H1 (cell line): ENCODE data around the gene SLC6A12. TPM values are rescaled to one million over a fixed set of nuclear protein-coding genes. Genes with fewer than 3 reads are reported as not detected.

ENCODE experiments used
- CTCF ChIA-PET: fragments of 300-600 bp; sonication (Branson Sonifier 250); formaldehyde crosslinking; loops from one replicate; lab custom pipeline; 2021; ENCODE audit not compliant: partially characterized antibody; lab: Charles Lee
- POLR2A ChIA-PET: fragments of 300-600 bp; sonication (Branson Sonifier 250); formaldehyde crosslinking; loops from one replicate; lab custom pipeline; 2021; ENCODE audit warnings: inconsistent platforms; ENCODE audit not compliant: partially characterized antibody; lab: Charles Lee
- DNase-seq, 2 experiments: peaks; one replicate each; pipeline versions ENCODE4 v3.0.0 to v3.0.0-alpha.2; 2010 to 2022; ENCODE audit warnings: low spot score in 2 of 2, low read depth in 1 of 2, mixed read lengths in 1 of 2
- FAIRE-seq: peaks from 2 replicates; lab custom pipeline; 2011; peaks lifted over from hg19 to GRCh38; lab: Jason Lieb, UNC
- H2AFZ ChIP-seq: 2 replicates; pipeline ENCODE4 v1.8.1; 2012; ENCODE audit warnings: low read length, inconsistent platforms
- H2AK5ac ChIP-seq: 2 replicates; pipeline ENCODE4 v1.6.1; 2013; ENCODE audit warnings: low read depth, low read length
- H2BK120ac ChIP-seq: replicated peaks from 2 replicates; pipeline ENCODE3; 2013; ENCODE audit warnings: low read depth, low read length, inconsistent platforms
- H2BK12ac ChIP-seq: 2 replicates; pipeline ENCODE4 v1.6.1; 2013; ENCODE audit warnings: low read depth, low read length
- H2BK15ac ChIP-seq: 2 replicates; pipeline ENCODE4 v1.6.1; 2013; ENCODE audit warnings: low read length
- H2BK20ac ChIP-seq: 2 replicates; pipeline ENCODE4 v1.6.1; 2013; ENCODE audit warnings: low read length
- H2BK5ac ChIP-seq: 2 replicates; pipeline ENCODE4 v1.6.1; 2013; ENCODE audit warnings: low read depth, low read length
- H3K14ac ChIP-seq: 2 replicates; pipeline ENCODE4 v1.6.1; 2013; ENCODE audit warnings: inconsistent platforms; ENCODE audit not compliant: insufficient read length
- H3K18ac ChIP-seq: 2 replicates; pipeline ENCODE4 v1.6.1; 2013; ENCODE audit warnings: low read length; ENCODE audit errors: extremely low read depth
- H3K23ac ChIP-seq: 2 replicates; pipeline ENCODE4 v1.6.1; 2013; ENCODE audit warnings: inconsistent platforms; ENCODE audit not compliant: insufficient read length
- H3K23me2 ChIP-seq: 2 replicates; pipeline ENCODE4 v1.6.1; 2013; ENCODE audit warnings: low read depth, low read length
- H3K27ac ChIP-seq: 2 replicates; pipeline ENCODE4 v1.6.1; 2011; ENCODE audit warnings: low read depth, low read length, inconsistent platforms
- H3K27me3 ChIP-seq, 4 experiments: replicated peaks in 1 of 4; 1 replicate in 1 of 4; 2 replicates in 3 of 4; pipeline versions ENCODE4 v1.6.1 to v1.8.1; 2011 to 2013; ENCODE audit warnings: low read length in 3 of 4, mild to moderate bottlenecking in 3 of 4, inconsistent platforms in 2 of 4, mixed read lengths in 2 of 4, moderate library complexity in 1 of 4; ENCODE audit not compliant: control insufficient read depth in 3 of 4, insufficient read depth in 3 of 4; ENCODE audit errors: extremely low read depth in 1 of 4
- H3K36me3 ChIP-seq, 4 experiments: 2 replicates each; pipeline versions ENCODE4 v1.6.1 to v1.8.1; 2011 to 2013; ENCODE audit warnings: mild to moderate bottlenecking in 4 of 4, low read length in 3 of 4, moderate library complexity in 2 of 4, control low read depth in 1 of 4, inconsistent platforms in 1 of 4; ENCODE audit not compliant: insufficient read depth in 4 of 4, control insufficient read depth in 2 of 4
- H3K4ac ChIP-seq: replicated peaks from 2 replicates; pipeline ENCODE3; 2013; ENCODE audit warnings: low read length, low read depth, mixed read lengths, inconsistent platforms; ENCODE audit not compliant: insufficient read length
- H3K4me1 ChIP-seq, 4 experiments: replicated peaks in 1 of 4; 1 replicate in 1 of 4; 2 replicates in 3 of 4; pipeline versions ENCODE4 v1.6.1 to v1.8.1; 2011 to 2013; ENCODE audit warnings: low read length in 3 of 4, inconsistent platforms in 2 of 4, mixed read lengths in 1 of 4; ENCODE audit not compliant: insufficient read depth in 4 of 4, control insufficient read depth in 3 of 4
- H3K4me2 ChIP-seq, 2 experiments: 2 replicates each; pipeline versions ENCODE4 v1.6.1 to v1.8.1; 2011 to 2013; ENCODE audit warnings: low read depth in 2 of 2, low read length in 2 of 2, control low read depth in 1 of 2, inconsistent platforms in 1 of 2, mild to moderate bottlenecking in 1 of 2; ENCODE audit not compliant: insufficient read depth in 1 of 2
- H3K4me3 ChIP-seq, 4 experiments: fragments of 200-600, 300-600 bp in 1 of 4; sonication (generic), shearing (Covaris generic), sonication (Bioruptor Twin) in 1 of 4; 2 replicates each; pipeline versions ENCODE4 v1.5.1 to v1.8.1; 2011 to 2016; ENCODE audit warnings: low read length in 4 of 4, low read depth in 3 of 4, control low read depth in 2 of 4, inconsistent platforms in 2 of 4, mild to moderate bottlenecking in 2 of 4, mixed read lengths in 1 of 4, moderate library complexity in 1 of 4; ENCODE audit not compliant: insufficient read depth in 2 of 4; ENCODE audit errors: extremely low read depth in 1 of 4
- H3K56ac ChIP-seq: replicated peaks from 2 replicates; pipeline ENCODE3; 2013; ENCODE audit warnings: low read depth, mild to moderate bottlenecking, mixed read lengths, low read length, inconsistent platforms; ENCODE audit not compliant: insufficient read length
- H3K79me1 ChIP-seq: 2 replicates; pipeline ENCODE4 v1.6.1; 2013; ENCODE audit warnings: low read depth, low read length, control low read depth
- H3K79me2 ChIP-seq, 2 experiments: 2 replicates each; pipeline versions ENCODE4 v1.6.1 to v1.8.1; 2012 to 2013; ENCODE audit warnings: low read length in 2 of 2, mild to moderate bottlenecking in 2 of 2, inconsistent platforms in 1 of 2; ENCODE audit not compliant: insufficient read depth in 2 of 2, control insufficient read depth in 1 of 2
- H3K9ac ChIP-seq, 4 experiments: replicated peaks in 1 of 4; 1 replicate in 1 of 4; 2 replicates in 3 of 4; pipeline versions ENCODE4 v1.6.1 to v1.8.1; 2011 to 2013; ENCODE audit warnings: low read depth in 3 of 4, low read length in 3 of 4, control low read depth in 2 of 4, mild to moderate bottlenecking in 2 of 4, moderate library complexity in 2 of 4, inconsistent platforms in 1 of 4; ENCODE audit errors: extremely low read depth in 1 of 4
- H3K9me3 ChIP-seq, 2 experiments: 2 replicates each; pipeline versions ENCODE4 v1.6.1 to v1.8.1; 2012 to 2013; ENCODE audit warnings: mild to moderate bottlenecking in 2 of 2, moderate library complexity in 2 of 2, control low read depth in 1 of 2, inconsistent platforms in 1 of 2, low read depth in 1 of 2, low read length in 1 of 2, mixed read lengths in 1 of 2; ENCODE audit not compliant: insufficient read depth in 2 of 2
- H4K20me1 ChIP-seq, 2 experiments: replicated peaks in 1 of 2; 2 replicates each; pipeline versions ENCODE3 to v1.8.1; 2011 to 2013; ENCODE audit warnings: inconsistent platforms in 2 of 2, low read length in 2 of 2, mild to moderate bottlenecking in 1 of 2; ENCODE audit not compliant: insufficient read depth in 2 of 2, control insufficient read depth in 1 of 2
- H4K5ac ChIP-seq: 2 replicates; pipeline ENCODE4 v1.6.1; 2013; ENCODE audit warnings: low read length, low read depth, mixed read lengths, inconsistent platforms; ENCODE audit not compliant: insufficient read length
- H4K8ac ChIP-seq: 2 replicates; pipeline ENCODE4 v1.8.0; 2013; ENCODE audit warnings: mild to moderate bottlenecking, moderate library complexity, low read length, inconsistent platforms; ENCODE audit not compliant: insufficient read depth; ENCODE audit errors: extremely low read depth
- H4K91ac ChIP-seq: replicated peaks from 2 replicates; pipeline ENCODE3; 2013; ENCODE audit warnings: low read length, mixed read lengths, inconsistent platforms; ENCODE audit not compliant: insufficient read length
- SIN3A ChIP-seq, 2 experiments: IDR thresholded peaks in 1 of 2; conservative IDR thresholded peaks in 1 of 2; 2 replicates each; pipeline ENCODE4 v1.6.1; 2011 to 2012; ENCODE audit warnings: low read length in 2 of 2, improper control_type of control experiment in 1 of 2, low read depth in 1 of 2, mild to moderate bottlenecking in 1 of 2
- SP2 ChIP-seq: IDR thresholded peaks from 2 replicates; pipeline ENCODE4 v1.6.1; 2012; ENCODE audit warnings: mild to moderate bottlenecking, low read length, inconsistent platforms
- TCF12 ChIP-seq: IDR thresholded peaks from 2 replicates; pipeline ENCODE4 v1.6.1; 2011; ENCODE audit warnings: low read depth, mild to moderate bottlenecking, low read length
- WGBS, 2 experiments: shearing (Covaris generic) in 1 of 2; methylation state at CpG; one replicate each; pipeline versions ENCODE4 v1.1.6 to v1.1.7; 2013 to 2015; ENCODE audit warnings: low lambda C conversion rate in 2 of 2, mixed read lengths in 2 of 2, inconsistent platforms in 1 of 2, low coverage in 1 of 2, missing lambda C conversion rate in 1 of 2; ENCODE audit not compliant: insufficient replicate concordance in 2 of 2, insufficient coverage in 1 of 2, insufficient read length in 1 of 2; ENCODE audit errors: extremely low coverage in 1 of 2, missing lambda C conversion rate in 1 of 2; 5-methylcytosine and 5-hydroxymethylcytosine counted together
- polyA plus RNA-seq, 7 experiments: library from polyadenylated mRNA; depleted of rRNA in 3 of 7; stranded (reverse) in 5 of 7; unstranded in 2 of 7; fragments of >200 nt in 5 of 7; fragments of 200-250 nt in 2 of 7; gene quantifications; 1 replicate in 5 of 7; 2 replicates in 1 of 7; 4 replicates in 1 of 7; pipeline versions ENCODE4 v1.2.1 to v1.2.3, GENCODE V29; 2011 to 2013; ENCODE audit warnings: missing spikeins in 2 of 7, mixed read lengths in 2 of 7
- total RNA-seq: library from RNA; stranded (reverse); fragmentation: NEBNext Ultra II Directional; extraction: Animal tissue kit (Norgen Biotek cat#: 25700); gene quantifications from 2 replicates; pipeline ENCODE4 v1.2.1, GENCODE V29; 2021
- TF ChIP-seq, protein P1 (sequence below): IDR thresholded peaks from 2 replicates; pipeline ENCODE4 v1.6.1; 2012; ENCODE audit warnings: inconsistent platforms
- TF ChIP-seq, protein P2 (sequence below): IDR thresholded peaks from 2 replicates; pipeline ENCODE4 v1.6.1; 2011; ENCODE audit warnings: low read length, improper control_type of control experiment

The SLC6A12 gene
- total and polyA plus RNA-seq, 2 of the 8 experiments (the other 6 are each of a cell fraction or from before 2014, with no cell fraction given): 0.70 to 1.1 TPM

GRCh38 chr12:234891-235415 is 21.0 kb upstream of the SLC6A12 start:
- Histone ChIP-seq H2BK120ac (no peak overlapping the region), H3K18ac (no peak overlapping the region), H2BK12ac (no peak overlapping the region), H3K79me2 (no peaks in the 10 kb centered on the region), H3K4me1 (peaks cover 0 to 11% (median 4%) of the 10 kb centered on the region in 4 experiments; a peak in 5 of 7 replicates), H3K9me3 (peaks cover 8 to 13% of the 10 kb centered on the region in 2 experiments), H4K8ac (no peak overlapping the region), H2BK5ac (no peak overlapping the region), H4K20me1 (no peaks in the 10 kb centered on the region), H2AK5ac (no peak overlapping the region), H3K56ac (no peak overlapping the region), H4K5ac (no peak overlapping the region), H3K23ac (no peak overlapping the region), H3K23me2 (no peaks in the 10 kb centered on the region), H3K36me3 (no peaks in the 10 kb centered on the region), H3K27ac (no peak overlapping the region), H2AFZ (no peak overlapping the region), H3K4me2 (no peak overlapping the region), H4K91ac (no peak overlapping the region), H3K4ac (no peak overlapping the region), H3K9ac (no peak overlapping the region), H2BK20ac (no peak overlapping the region), H3K79me1 (no peaks in the 10 kb centered on the region), H3K14ac (no peak overlapping the region), H3K4me3 (no peak overlapping the region), H2BK15ac (no peak overlapping the region), H3K27me3 (no peaks in the 10 kb centered on the region; a peak in 1 of 7 replicates)
- no peak for DNase-seq
- 89% methylated on average over 8 of the region's 10 CpGs; no CpG with 5 or more reads in 1 of the 2 experiments for WGBS, 2 experiments
- TF ChIP-seq, protein P1, sequence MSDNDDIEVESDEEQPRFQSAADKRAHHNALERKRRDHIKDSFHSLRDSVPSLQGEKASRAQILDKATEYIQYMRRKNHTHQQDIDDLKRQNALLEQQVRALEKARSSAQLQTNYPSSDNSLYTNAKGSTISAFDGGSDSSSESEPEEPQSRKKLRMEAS: no peak
- TF ChIP-seq, protein P2, sequence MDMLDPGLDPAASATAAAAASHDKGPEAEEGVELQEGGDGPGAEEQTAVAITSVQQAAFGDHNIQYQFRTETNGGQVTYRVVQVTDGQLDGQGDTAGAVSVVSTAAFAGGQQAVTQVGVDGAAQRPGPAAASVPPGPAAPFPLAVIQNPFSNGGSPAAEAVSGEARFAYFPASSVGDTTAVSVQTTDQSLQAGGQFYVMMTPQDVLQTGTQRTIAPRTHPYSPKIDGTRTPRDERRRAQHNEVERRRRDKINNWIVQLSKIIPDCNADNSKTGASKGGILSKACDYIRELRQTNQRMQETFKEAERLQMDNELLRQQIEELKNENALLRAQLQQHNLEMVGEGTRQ: no peak
- TF ChIP-seq TCF12 (no peak), SIN3A (conservative IDR thresholded peaks at IDR 0.05 in 1 of 2, IDR thresholded peaks at IDR 0.05 in 1 of 2; ENCODE audit: low read depth in 1 of 2, low read length in 2 of 2) (no peak), SP2 (no peak)
- POLR2A ChIA-PET: no interaction called here
- FAIRE-seq: no peak
- CTCF ChIA-PET: interaction anchor here (1.0 to 8.6 kb wide), 3 partner anchors 15 to 46 kb away, joined by 3 to 101 read pairs (median 5); no protein-coding TSS in a partner anchor
